ACC112 (cell line): Measurements from ENCODE around the gene OR5M8.

Experiments
- H2AFZ ChIP-seq: fragments of 200-600 bp; sonication (generic); one replicate; pipeline ENCODE4 v1.6.0; 2017; ENCODE audit warnings: antibody characterized with exemption, low read length; ENCODE audit not compliant: unreplicated experiment
- H3K27ac ChIP-seq: fragments of 200-600 bp; sonication (generic); 2 replicates; pipeline ENCODE4 v1.5.1; 2014; ENCODE audit warnings: low read depth, mild to moderate bottlenecking, antibody characterized with exemption, low read length, moderate library complexity
- H3K27me3 ChIP-seq: fragments of 200-600 bp; sonication (generic); 2 replicates; pipeline ENCODE4 v1.6.1; 2014; ENCODE audit warnings: mild to moderate bottlenecking, antibody characterized with exemption, low read length, moderate library complexity, mixed read lengths; ENCODE audit not compliant: insufficient read depth
- H3K36me3 ChIP-seq: fragments of 200-600 bp; sonication (generic); 2 replicates; pipeline ENCODE4 v1.6.1; 2016; ENCODE audit warnings: mild to moderate bottlenecking, antibody characterized with exemption, low read length, moderate library complexity, mixed read lengths; ENCODE audit not compliant: insufficient read depth
- H3K4me1 ChIP-seq: fragments of 200-600 bp; sonication (generic); one replicate; pipeline ENCODE4 v1.6.1; 2016; ENCODE audit warnings: low read length, mixed read lengths; ENCODE audit not compliant: insufficient read depth, unreplicated experiment, control insufficient read depth
- H3K4me3 ChIP-seq: fragments of 200-600 bp; sonication (generic); 2 replicates; pipeline ENCODE4 v1.5.1; 2014; ENCODE audit warnings: mild to moderate bottlenecking, low read depth, low read length
- H3K79me2 ChIP-seq: fragments of 200-600 bp; sonication (generic); one replicate; pipeline ENCODE4 v1.6.0; 2016; ENCODE audit warnings: low read length; ENCODE audit not compliant: control insufficient read depth, unreplicated experiment, insufficient read depth

The OR5M8 gene

DNA sequence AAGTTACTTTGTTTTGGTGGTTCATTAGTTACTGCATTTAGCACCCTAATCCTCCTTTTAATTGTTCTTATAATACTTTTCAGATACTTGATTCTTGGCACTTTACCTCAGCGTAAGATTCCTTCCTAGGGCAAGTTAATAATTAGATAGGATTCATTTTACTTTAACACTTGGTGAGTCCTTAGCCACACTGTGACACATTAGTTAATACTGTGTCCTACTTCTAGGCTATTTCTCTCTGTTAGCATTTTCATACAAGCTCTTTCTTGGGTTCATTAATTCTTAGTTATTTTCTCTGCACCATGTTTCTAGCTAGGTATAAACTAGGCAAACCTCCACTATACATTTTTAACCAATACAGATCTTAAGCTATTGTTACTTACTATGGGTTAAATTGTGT lies 34.1 kb downstream of the OR5M8 start:
- Histone ChIP-seq H3K27me3 (no peaks in the 10 kb centered on the region), H3K27ac (no peak overlapping the region), H3K4me3 (no peak overlapping the region), H3K4me1 (no peaks in the 10 kb centered on the region), H3K79me2 (no peaks in the 10 kb centered on the region), H3K36me3 (no peaks in the 10 kb centered on the region), H2AFZ (no peak overlapping the region)

GRCh38 chr11:56453521-56453920 lies 37.6 kb downstream of the OR5M8 start:
- Histone ChIP-seq H3K27ac (no peak overlapping the region), H3K79me2 (no peaks in the 10 kb centered on the region), H3K4me3 (no peak overlapping the region), H2AFZ (no peak overlapping the region), H3K27me3 (no peaks in the 10 kb centered on the region), H3K36me3 (no peaks in the 10 kb centered on the region), H3K4me1 (no peaks in the 10 kb centered on the region)
